K562 (cell line): ENCODE data around the gene TTC9C. TPM values are rescaled to one million over a fixed set of nuclear protein-coding genes. Genes with fewer than 3 reads are reported as not detected.

Experiments
- BCLAF1 ChIP-seq, 2 experiments: fragments of 450-650 bp in 1 of 2; IDR thresholded peaks; 2 replicates each; pipeline ENCODE4 v1.6.1; 2011 to 2017; ENCODE audit warnings: low read depth in 2 of 2, antibody characterized with exemption in 1 of 2, borderline replicate concordance in 1 of 2, low read length in 1 of 2, mild to moderate bottlenecking in 1 of 2, mixed read lengths in 1 of 2; ENCODE audit not compliant: control insufficient read depth in 1 of 2
- FOXJ3 ChIP-seq: sonication (generic); formaldehyde crosslinking; IDR thresholded peaks from 2 replicates; pipeline ENCODE4 v1.4.0; 2020; ENCODE audit warnings: mild to moderate bottlenecking, missing genetic modification reagents
- GATA2 ChIP-seq: sonication (generic); formaldehyde crosslinking; IDR thresholded peaks from 2 replicates; pipeline ENCODE4 v1.4.0; 2020; ENCODE audit warnings: mild to moderate bottlenecking, missing genetic modification reagents
- GMEB1 ChIP-seq: fragments of 250-450 bp; sonication (Bioruptor Pico); IDR thresholded peaks from 2 replicates; pipeline ENCODE4 v1.4.0; 2020; ENCODE audit warnings: mild to moderate bottlenecking
- MBD1 ChIP-seq: fragments of 250-450 bp; sonication (Bioruptor Pico); IDR thresholded peaks from 2 replicates; pipeline ENCODE4 v1.8.0; 2022; ENCODE audit warnings: inconsistent platforms
- NCOA6 ChIP-seq: fragments of 450-650 bp; IDR thresholded peaks from 2 replicates; pipeline ENCODE4 v1.6.1; 2017; ENCODE audit warnings: mild to moderate bottlenecking
- polyA plus RNA-seq, 8 experiments: library from polyadenylated mRNA; depleted of rRNA in 4 of 8; stranded (reverse) in 5 of 8; unstranded in 3 of 8; fragments of >200 nt; fragmentation: Nextera tagmentation in 2 of 8; fragmentation: Illumina TruSeq in 1 of 8; extraction: Ambion mirVana in 2 of 8; extraction: Trizol in 1 of 8; gene quantifications; 2 replicates each; pipeline versions ENCODE4 v1.2.1 to v1.2.3, GENCODE V29; 2011 to 2014; ENCODE audit warnings: inconsistent platforms in 1 of 8, missing spikeins in 1 of 8
- total RNA-seq, 7 experiments: library from RNA; depleted of rRNA in 6 of 7; stranded (reverse); fragments of >200 nt in 6 of 7; fragmentation: Illumina TruSeq in 2 of 7; extraction: Trizol in 2 of 7; gene quantifications; 2 replicates each; pipeline versions ENCODE4 v1.2.1 to v1.2.3, GENCODE V29; 2011 to 2021; ENCODE audit warnings: low replicate concordance in 1 of 7

The TTC9C gene
- total and polyA plus RNA-seq, 9 of the 15 experiments (the other 6 are each of a cell fraction or from before 2014, with no cell fraction given): 32.8 to 59.0 (median 37.1) TPM

GRCh38 chr11:62721994-62722393 is 6.3 kb upstream of the TTC9C start (continued):
- TF ChIP-seq BCLAF1 (IDR thresholded peaks at IDR 0.05; ENCODE audit: borderline replicate concordance in 1 of 2, control insufficient read depth in 1 of 2, low read depth in 2 of 2, low read length in 1 of 2): no peak
- no peak for TF ChIP-seq GATA2 (CRISPR knock-in tag)
- no peak for TF ChIP-seq GMEB1 (CRISPR knock-in tag)
- no peak for TF ChIP-seq NCOA6
- TF ChIP-seq MBD1 (CRISPR knock-in tag): no peak
- no peak for TF ChIP-seq FOXJ3 (CRISPR knock-in tag)
